H9 (cell line): ENCODE results near the gene OR52E4. TPM values are rescaled to one million over a fixed set of nuclear protein-coding genes. Genes with fewer than 3 reads are reported as not detected.

ENCODE experiments used
- DNase-seq: peaks from one replicate; pipeline ENCODE4 v3.0.0-alpha.2; 2017
- H2AFZ ChIP-seq: one replicate; pipeline ENCODE4 v1.6.1; 2013; ENCODE audit warnings: mild to moderate bottlenecking, low read length, control low read depth, moderate library complexity
- H2AK5ac ChIP-seq: 2 replicates; pipeline ENCODE4 v1.6.1; 2013; ENCODE audit warnings: low read length, control low read depth, mixed read lengths; ENCODE audit not compliant: insufficient read length
- H2BK120ac ChIP-seq: one replicate; pipeline ENCODE4 v1.6.1; 2013; ENCODE audit warnings: low read depth, mild to moderate bottlenecking, low read length, control low read depth, inconsistent platforms; ENCODE audit not compliant: poor library complexity, severe bottlenecking
- H2BK12ac ChIP-seq: 2 replicates; pipeline ENCODE4 v1.6.1; 2013; ENCODE audit warnings: low read length, control low read depth, mixed read lengths, low read depth; ENCODE audit not compliant: insufficient read length
- H2BK15ac ChIP-seq: 2 replicates; pipeline ENCODE4 v1.6.1; 2013; ENCODE audit warnings: low read depth, low read length, control low read depth
- H2BK20ac ChIP-seq: one replicate; pipeline ENCODE4 v1.6.1; 2013; ENCODE audit warnings: low read depth, mild to moderate bottlenecking, low read length, control low read depth, inconsistent platforms; ENCODE audit not compliant: poor library complexity, severe bottlenecking
- H2BK5ac ChIP-seq: 2 replicates; pipeline ENCODE4 v1.6.1; 2013; ENCODE audit warnings: low read length, control low read depth, mixed read lengths; ENCODE audit not compliant: insufficient read length
- H3K14ac ChIP-seq: 2 replicates; pipeline ENCODE4 v1.6.1; 2013; ENCODE audit warnings: low read length, control low read depth; ENCODE audit not compliant: insufficient read depth
- H3K18ac ChIP-seq: 2 replicates; pipeline ENCODE4 v1.6.1; 2013; ENCODE audit warnings: low read depth, mild to moderate bottlenecking, mixed read lengths, low read length, control low read depth; ENCODE audit not compliant: insufficient read length
- H3K23ac ChIP-seq: 2 replicates; pipeline ENCODE4 v1.6.1; 2013; ENCODE audit warnings: low read length, control low read depth, mixed read lengths, low read depth; ENCODE audit not compliant: insufficient read length
- H3K23me2 ChIP-seq: 2 replicates; pipeline ENCODE4 v1.6.1; 2013; ENCODE audit warnings: low read depth, mild to moderate bottlenecking, mixed read lengths, low read length, control low read depth; ENCODE audit not compliant: insufficient read length, poor library complexity, severe bottlenecking
- H3K27ac ChIP-seq: 2 replicates; pipeline ENCODE4 v1.5.1; 2013; ENCODE audit warnings: low read length, control low read depth, mixed read lengths, low read depth; ENCODE audit not compliant: insufficient read length
- H3K27me3 ChIP-seq: 2 replicates; pipeline ENCODE4 v1.6.1; 2013; ENCODE audit warnings: low read length, control low read depth, inconsistent platforms; ENCODE audit not compliant: insufficient read depth
- H3K4ac ChIP-seq: 2 replicates; pipeline ENCODE4 v1.6.1; 2013; ENCODE audit warnings: low read depth, mild to moderate bottlenecking, control low read depth, inconsistent platforms, low read length, moderate library complexity
- H3K4me1 ChIP-seq: 2 replicates; pipeline ENCODE4 v1.6.1; 2013; ENCODE audit warnings: low read length, control low read depth, inconsistent platforms; ENCODE audit not compliant: insufficient read depth
- H3K4me2 ChIP-seq: 2 replicates; pipeline ENCODE4 v1.6.1; 2013; ENCODE audit warnings: low read length, control low read depth, mixed read lengths; ENCODE audit not compliant: insufficient read length, insufficient read depth
- H3K56ac ChIP-seq: 2 replicates; pipeline ENCODE4 v1.6.1; 2013; ENCODE audit warnings: low read depth, mild to moderate bottlenecking, mixed read lengths, low read length, control low read depth; ENCODE audit not compliant: insufficient read length
- H3K79me1 ChIP-seq: 2 replicates; pipeline ENCODE4 v1.6.1; 2013; ENCODE audit warnings: low read depth, mild to moderate bottlenecking, moderate library complexity, low read length, control low read depth, inconsistent platforms; ENCODE audit not compliant: insufficient read depth, poor library complexity, severe bottlenecking
- H3K79me2 ChIP-seq: 2 replicates; pipeline ENCODE4 v1.6.1; 2013; ENCODE audit warnings: low read length, control low read depth, inconsistent platforms; ENCODE audit not compliant: insufficient read depth
- H3K9ac ChIP-seq: 2 replicates; pipeline ENCODE4 v1.6.1; 2013; ENCODE audit warnings: low read length, control low read depth, mixed read lengths; ENCODE audit not compliant: insufficient read length; ENCODE audit errors: extremely low read depth
- H3K9me3 ChIP-seq: one replicate; pipeline ENCODE4 v1.6.1; 2013; ENCODE audit warnings: low read depth, low read length, inconsistent platforms; ENCODE audit not compliant: control insufficient read depth
- H3T11ph ChIP-seq: one replicate; pipeline ENCODE4 v1.6.1; 2013; ENCODE audit warnings: mild to moderate bottlenecking, low read length, control low read depth, inconsistent platforms
- H4K20me1 ChIP-seq: one replicate; pipeline ENCODE4 v1.6.1; 2013; ENCODE audit not compliant: control insufficient read depth, insufficient read length, insufficient read depth
- H4K5ac ChIP-seq: 2 replicates; pipeline ENCODE4 v1.6.1; 2013; ENCODE audit warnings: low read depth, mild to moderate bottlenecking, mixed read lengths, low read length, control low read depth; ENCODE audit not compliant: insufficient read length
- H4K8ac ChIP-seq: replicated peaks from 2 replicates; pipeline ENCODE4 v1.6.1; 2013; ENCODE audit warnings: low read length, control low read depth, mixed read lengths, low read depth; ENCODE audit not compliant: insufficient read length
- H4K91ac ChIP-seq: 2 replicates; pipeline ENCODE4 v1.6.1; 2013; ENCODE audit warnings: low read depth, mild to moderate bottlenecking, moderate library complexity, mixed read lengths, low read length, control low read depth; ENCODE audit not compliant: insufficient read length
- H3K27ac Mint-ChIP-seq, 3 experiments: 2 replicates in 2 of 3; 3 replicates in 1 of 3; pipeline ENCODE4 v1.8.0; 2020 to 2021; ENCODE audit warnings: mixed read lengths in 3 of 3, mild to moderate bottlenecking in 1 of 3, moderate library complexity in 1 of 3
- H3K27me3 Mint-ChIP-seq: 2 replicates; pipeline ENCODE4 v1.8.0; 2021; ENCODE audit warnings: low read depth, mild to moderate bottlenecking, moderate library complexity, mixed read lengths
- H3K36me3 Mint-ChIP-seq, 3 experiments: 2 replicates in 2 of 3; 3 replicates in 1 of 3; pipeline ENCODE4 v1.8.0; 2020 to 2021; ENCODE audit warnings: low read depth in 3 of 3, mixed read lengths in 3 of 3; ENCODE audit not compliant: insufficient read depth in 1 of 3
- H3K4me1 Mint-ChIP-seq, 2 experiments: 2 replicates each; pipeline ENCODE4 v1.8.0; 2020; ENCODE audit warnings: mixed read lengths in 2 of 2
- H3K4me3 Mint-ChIP-seq, 2 experiments: 2 replicates in 1 of 2; 3 replicates in 1 of 2; pipeline ENCODE4 v1.8.0; 2020 to 2021; ENCODE audit warnings: mild to moderate bottlenecking in 2 of 2, mixed read lengths in 2 of 2, moderate library complexity in 1 of 2
- H3K9me3 Mint-ChIP-seq, 2 experiments: 2 replicates in 1 of 2; 3 replicates in 1 of 2; pipeline ENCODE4 v1.8.0; 2020; ENCODE audit warnings: mild to moderate bottlenecking in 2 of 2, mixed read lengths in 2 of 2, moderate library complexity in 1 of 2
- WGBS: extraction: QIAGEN DNeasy Blood & Tissue Kit; methylation state at CpG from one replicate; pipeline ENCODE4 v1.1.7; 2013; ENCODE audit warnings: missing lambda C conversion rate, low lambda C conversion rate, mixed read lengths; ENCODE audit not compliant: insufficient read length; ENCODE audit errors: extremely low coverage; 5-methylcytosine and 5-hydroxymethylcytosine counted together
- total RNA-seq: library from RNA; stranded (reverse); gene quantifications from 2 replicates; pipeline ENCODE4 v1.2.1, GENCODE V29; 2021
- TF ChIP-seq, protein P1 (sequence below): fragments of 200-600 bp; sonication (generic); conservative IDR thresholded peaks from 3 replicates; pipeline ENCODE4 v1.8.0; 2021; ENCODE audit warnings: antibody characterized with exemption, mild to moderate bottlenecking

The OR52E4 gene
- total RNA-seq, 1 experiment from 2014 or later = not detected

DNA sequence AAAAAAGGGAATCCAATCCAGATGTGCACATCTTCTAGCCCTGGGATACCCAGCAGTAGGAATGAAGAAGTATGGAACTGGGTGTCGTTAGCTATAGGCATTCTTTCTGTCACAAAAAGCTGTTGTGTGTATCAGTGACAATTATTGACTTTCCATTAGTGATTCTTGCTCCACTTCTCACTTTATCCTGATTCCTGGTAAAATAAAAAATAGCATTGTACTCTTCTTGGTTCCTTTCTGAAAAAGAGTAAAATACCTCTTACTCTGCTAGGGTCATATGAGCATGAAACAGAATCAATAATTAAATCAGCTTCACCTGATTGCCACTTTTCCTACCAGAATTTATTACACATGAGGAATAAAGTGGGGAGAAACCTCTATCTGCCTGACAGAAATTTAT, 38.6 kb upstream of the OR52E4 start, which contains the start of gene OR52E6:
OR52E6 (minus strand) TSS at position 101 of the 400 bp plus-strand sequence; CDS start at position 101, 0 bp downstream.
- Histone ChIP-seq H4K5ac (no peak within 1 kb of the TSS), H3K18ac (no peak within 1 kb of the TSS), H3K27me3 (no peaks in the 10 kb centered on the region), H2AFZ (no peak within 1 kb of the TSS), H3K79me2 (no peaks in the 10 kb centered on the region), H3K14ac (no peak within 1 kb of the TSS), H3K9me3 (no peaks in the 10 kb centered on the region), H3K4me1 (no peaks in the 10 kb centered on the region), H2BK20ac (no peak within 1 kb of the TSS), H3K4me2 (no peak within 1 kb of the TSS), H4K20me1 (no peaks in the 10 kb centered on the region), H2BK120ac (no peak within 1 kb of the TSS), H4K91ac (no peak within 1 kb of the TSS), H3K9ac (no peak within 1 kb of the TSS), H3K23me2 (no peaks in the 10 kb centered on the region), H3T11ph (no peak within 1 kb of the TSS), H3K56ac (no peak within 1 kb of the TSS), H2AK5ac (no peak within 1 kb of the TSS), H3K4ac (no peak within 1 kb of the TSS), H2BK5ac (no peak within 1 kb of the TSS), H3K27ac (no peak within 1 kb of the TSS), H3K23ac (no peak within 1 kb of the TSS), H3K79me1 (no peaks in the 10 kb centered on the region), H2BK12ac (no peak within 1 kb of the TSS), H2BK15ac (no peak within 1 kb of the TSS), H4K8ac (no peak within 1 kb of the TSS)
- Mint-ChIP-seq H3K4me3 (no peak within 1 kb of the TSS), H3K9me3 (no peaks in the 10 kb centered on the region; a peak in 1 of 5 replicates), H3K27me3 (no peaks in the 10 kb centered on the region; the same call in 1 of the 2 replicates), H3K36me3 (no peaks in the 10 kb centered on the region), H3K27ac (no peak within 1 kb of the TSS), H3K4me1 (peaks cover 3 to 9% of the 10 kb centered on the region in 2 experiments)
- no peak for DNase-seq
- TF ChIP-seq, protein P1, sequence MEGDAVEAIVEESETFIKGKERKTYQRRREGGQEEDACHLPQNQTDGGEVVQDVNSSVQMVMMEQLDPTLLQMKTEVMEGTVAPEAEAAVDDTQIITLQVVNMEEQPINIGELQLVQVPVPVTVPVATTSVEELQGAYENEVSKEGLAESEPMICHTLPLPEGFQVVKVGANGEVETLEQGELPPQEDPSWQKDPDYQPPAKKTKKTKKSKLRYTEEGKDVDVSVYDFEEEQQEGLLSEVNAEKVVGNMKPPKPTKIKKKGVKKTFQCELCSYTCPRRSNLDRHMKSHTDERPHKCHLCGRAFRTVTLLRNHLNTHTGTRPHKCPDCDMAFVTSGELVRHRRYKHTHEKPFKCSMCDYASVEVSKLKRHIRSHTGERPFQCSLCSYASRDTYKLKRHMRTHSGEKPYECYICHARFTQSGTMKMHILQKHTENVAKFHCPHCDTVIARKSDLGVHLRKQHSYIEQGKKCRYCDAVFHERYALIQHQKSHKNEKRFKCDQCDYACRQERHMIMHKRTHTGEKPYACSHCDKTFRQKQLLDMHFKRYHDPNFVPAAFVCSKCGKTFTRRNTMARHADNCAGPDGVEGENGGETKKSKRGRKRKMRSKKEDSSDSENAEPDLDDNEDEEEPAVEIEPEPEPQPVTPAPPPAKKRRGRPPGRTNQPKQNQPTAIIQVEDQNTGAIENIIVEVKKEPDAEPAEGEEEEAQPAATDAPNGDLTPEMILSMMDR = no peak
- no CpG with 5 or more reads among the region's 1 CpG for WGBS
